ENCODE data around the gene CACNA1B.
"Not testable (repeated sequence)": the region's sequence is repeated elsewhere in the genome, so short reads cannot be mapped to it uniquely, and the experiment has no call there.

CACNA1B gene

GRCh38 chr9:138080979-138081378, 203.4 kb downstream of the CACNA1B start:
- no peaks in the 10 kb centered on the region for H3K27me3 ChIP-seq (ENCODE audit: control insufficient read depth, insufficient read depth, low read length)
- no peaks in the 10 kb centered on the region for H3K4me1 ChIP-seq (ENCODE audit: control insufficient read depth, insufficient read depth, low read length)
- H3K4me3 ChIP-seq (ENCODE audit: low read depth, low read length) = no peak overlapping the region
- H3K27ac ChIP-seq (ENCODE audit: low read depth, low read length) = no peak overlapping the region
- peaks cover 9% of the 10 kb centered on the region for H3K36me3 ChIP-seq (ENCODE audit: control insufficient read depth, insufficient read depth, low read length)
- peaks cover 32% of the 10 kb centered on the region for H3K9me3 ChIP-seq (ENCODE audit: control insufficient read depth, insufficient read depth, low read length)
- no peak overlapping the region for H3K9ac ChIP-seq (ENCODE audit: low read depth, low read length)

- H3K36me3 ChIP-seq (ENCODE audit: control insufficient read depth, insufficient read depth, low read length) = peaks cover 6% of the 10 kb centered on the region
- H3K4me1 ChIP-seq (ENCODE audit: control insufficient read depth, insufficient read depth, low read length) = no peaks in the 10 kb centered on the region
- peaks cover 39% of the 10 kb centered on the region for H3K9me3 ChIP-seq (ENCODE audit: control insufficient read depth, insufficient read depth, low read length)
- H3K27ac ChIP-seq (ENCODE audit: low read depth, low read length) = no peak overlapping the region
- no peaks in the 10 kb centered on the region for H3K27me3 ChIP-seq (ENCODE audit: control insufficient read depth, insufficient read depth, low read length)
- H3K9ac ChIP-seq (ENCODE audit: low read depth, low read length) = no peak overlapping the region
- no peak overlapping the region for H3K4me3 ChIP-seq (ENCODE audit: low read depth, low read length)
Measured at GRCh38 chr9:138082918-138083636, 205.5 kb downstream of the CACNA1B start.

DNA sequence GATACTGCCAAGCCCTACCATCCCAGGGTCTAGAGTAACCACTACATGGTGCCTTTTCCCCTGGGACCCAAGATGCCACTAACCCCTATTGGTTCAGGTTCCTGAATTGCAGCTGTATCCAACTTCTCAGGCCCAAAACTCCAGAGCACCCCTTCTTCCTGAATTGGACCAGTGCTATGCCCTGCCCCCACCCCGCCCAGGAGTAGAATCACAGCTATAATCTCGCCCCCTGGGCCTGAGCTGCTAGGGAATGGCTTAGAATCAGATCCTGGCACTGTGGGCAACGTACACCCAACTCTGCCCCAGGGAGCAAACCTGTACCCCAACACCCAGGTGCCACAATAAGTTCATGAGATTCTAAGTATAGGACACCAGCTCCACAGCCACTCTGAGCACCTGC, 206.3 kb downstream of the CACNA1B start:
- Histone ChIP-seq H3K4me3 (ENCODE audit: low read depth, low read length) (no peak overlapping the region), H3K9ac (ENCODE audit: low read depth, low read length) (no peak overlapping the region), H3K9me3 (ENCODE audit: control insufficient read depth, insufficient read depth, low read length) (peaks cover 42% of the 10 kb centered on the region)

GRCh38 chr9:138085568-138085967, 208.0 kb downstream of the CACNA1B start:
- Histone ChIP-seq H3K27me3 (ENCODE audit: control insufficient read depth, insufficient read depth, low read length) (no peaks in the 10 kb centered on the region), H3K9ac (ENCODE audit: low read depth, low read length) (no peak overlapping the region), H3K36me3 (ENCODE audit: control insufficient read depth, insufficient read depth, low read length) (peaks cover 4% of the 10 kb centered on the region; the same call in 1 of the 2 replicates), H3K4me3 (ENCODE audit: low read depth, low read length) (no peak overlapping the region), H3K27ac (ENCODE audit: low read depth, low read length) (no peak overlapping the region), H3K9me3 (ENCODE audit: control insufficient read depth, insufficient read depth, low read length) (peaks cover 52% of the 10 kb centered on the region), H3K4me1 (ENCODE audit: control insufficient read depth, insufficient read depth, low read length) (no peaks in the 10 kb centered on the region)

More for the DNA sequence above, 206.3 kb downstream of the CACNA1B start:
- no peaks in the 10 kb centered on the region for H3K27me3 ChIP-seq (ENCODE audit: control insufficient read depth, insufficient read depth, low read length)
- peaks cover 4% of the 10 kb centered on the region; the same call in 1 of the 2 replicates for H3K36me3 ChIP-seq (ENCODE audit: control insufficient read depth, insufficient read depth, low read length)
- H3K27ac ChIP-seq (ENCODE audit: low read depth, low read length) = no peak overlapping the region
- H3K4me1 ChIP-seq (ENCODE audit: control insufficient read depth, insufficient read depth, low read length) = no peaks in the 10 kb centered on the region

DNA sequence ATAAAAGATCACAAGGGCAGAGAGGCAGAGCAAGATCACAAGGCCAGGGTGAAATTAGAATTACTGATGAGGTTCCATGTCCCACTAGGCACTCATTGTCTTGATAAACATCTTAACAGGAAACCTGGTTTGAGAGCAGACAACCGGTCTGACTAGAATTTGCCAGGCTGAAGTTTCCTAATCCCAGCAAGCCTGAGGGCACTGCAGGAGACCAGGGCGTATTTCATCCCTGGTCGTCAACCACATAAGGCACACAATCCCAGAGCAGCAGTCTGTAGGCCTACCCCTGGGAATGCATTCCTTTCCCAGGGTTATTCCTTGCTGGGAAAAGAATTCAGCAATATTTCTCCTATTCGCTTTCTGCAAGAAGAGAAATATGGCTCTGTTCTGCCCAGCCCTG, 214.5 kb downstream of the CACNA1B start:
- not testable (repeated sequence) for H3K4me1 ChIP-seq (ENCODE audit: control insufficient read depth, insufficient read depth, low read length); H3K27me3 ChIP-seq (ENCODE audit: control insufficient read depth, insufficient read depth, low read length); H3K36me3 ChIP-seq (ENCODE audit: control insufficient read depth, insufficient read depth, low read length); H3K4me3 ChIP-seq (ENCODE audit: low read depth, low read length); H3K9ac ChIP-seq (ENCODE audit: low read depth, low read length); H3K27ac ChIP-seq (ENCODE audit: low read depth, low read length)
- peaks cover 54% of the 10 kb centered on the region for H3K9me3 ChIP-seq (ENCODE audit: control insufficient read depth, insufficient read depth, low read length)

- Histone ChIP-seq H3K4me3 (ENCODE audit: low read depth, low read length) (no peak overlapping the region), H3K9ac (ENCODE audit: low read depth, low read length) (no peak overlapping the region), H3K27ac (ENCODE audit: low read depth, low read length) (no peak overlapping the region), H3K4me1 (ENCODE audit: control insufficient read depth, insufficient read depth, low read length) (no peaks in the 10 kb centered on the region), H3K27me3 (ENCODE audit: control insufficient read depth, insufficient read depth, low read length) (no peaks in the 10 kb centered on the region), H3K9me3 (ENCODE audit: control insufficient read depth, insufficient read depth, low read length) (peaks cover 47% of the 10 kb centered on the region), H3K36me3 (ENCODE audit: control insufficient read depth, insufficient read depth, low read length) (no peaks in the 10 kb centered on the region)
Measured at GRCh38 chr9:138094028-138094427, 216.4 kb downstream of the CACNA1B start.

- Histone ChIP-seq H3K9me3 (ENCODE audit: control insufficient read depth, insufficient read depth, low read length) (peaks cover 31% of the 10 kb centered on the region; the same call in 1 of the 2 replicates), H3K9ac (ENCODE audit: low read depth, low read length) (no peak overlapping the region), H3K27ac (ENCODE audit: low read depth, low read length) (no peak overlapping the region), H3K36me3 (ENCODE audit: control insufficient read depth, insufficient read depth, low read length) (no peaks in the 10 kb centered on the region), H3K4me3 (ENCODE audit: low read depth, low read length) (no peak overlapping the region), H3K4me1 (ENCODE audit: control insufficient read depth, insufficient read depth, low read length) (no peaks in the 10 kb centered on the region), H3K27me3 (ENCODE audit: control insufficient read depth, insufficient read depth, low read length) (no peaks in the 10 kb centered on the region)
Measured at GRCh38 chr9:138095813-138096518, 218.4 kb downstream of the CACNA1B start.

DNA sequence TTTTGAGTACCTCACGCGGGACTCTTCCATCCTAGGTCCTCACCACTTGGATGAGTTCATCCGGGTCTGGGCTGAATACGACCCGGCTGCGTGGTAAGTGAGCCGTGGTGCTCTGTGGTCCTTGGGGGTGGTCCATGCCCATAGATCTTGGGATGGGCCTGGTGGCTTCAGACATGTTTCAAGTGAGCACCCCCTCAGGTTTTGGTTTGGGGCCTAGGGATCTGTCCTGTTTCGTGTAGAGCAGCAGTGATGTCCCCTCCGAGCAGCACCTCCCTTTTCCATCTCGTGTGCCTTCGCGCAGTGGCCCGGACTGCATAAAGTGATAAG, 218.9 kb downstream of the CACNA1B start:
- no peak overlapping the region for H3K9ac ChIP-seq (ENCODE audit: low read depth, low read length)
- H3K9me3 ChIP-seq (ENCODE audit: control insufficient read depth, insufficient read depth, low read length) = peaks cover 26% of the 10 kb centered on the region; the same call in 1 of the 2 replicates
- H3K4me3 ChIP-seq (ENCODE audit: low read depth, low read length) = no peak overlapping the region
- no peaks in the 10 kb centered on the region for H3K27me3 ChIP-seq (ENCODE audit: control insufficient read depth, insufficient read depth, low read length)
- H3K27ac ChIP-seq (ENCODE audit: low read depth, low read length) = no peak overlapping the region
- H3K4me1 ChIP-seq (ENCODE audit: control insufficient read depth, insufficient read depth, low read length) = no peaks in the 10 kb centered on the region
- H3K36me3 ChIP-seq (ENCODE audit: control insufficient read depth, insufficient read depth, low read length) = no peaks in the 10 kb centered on the region

DNA sequence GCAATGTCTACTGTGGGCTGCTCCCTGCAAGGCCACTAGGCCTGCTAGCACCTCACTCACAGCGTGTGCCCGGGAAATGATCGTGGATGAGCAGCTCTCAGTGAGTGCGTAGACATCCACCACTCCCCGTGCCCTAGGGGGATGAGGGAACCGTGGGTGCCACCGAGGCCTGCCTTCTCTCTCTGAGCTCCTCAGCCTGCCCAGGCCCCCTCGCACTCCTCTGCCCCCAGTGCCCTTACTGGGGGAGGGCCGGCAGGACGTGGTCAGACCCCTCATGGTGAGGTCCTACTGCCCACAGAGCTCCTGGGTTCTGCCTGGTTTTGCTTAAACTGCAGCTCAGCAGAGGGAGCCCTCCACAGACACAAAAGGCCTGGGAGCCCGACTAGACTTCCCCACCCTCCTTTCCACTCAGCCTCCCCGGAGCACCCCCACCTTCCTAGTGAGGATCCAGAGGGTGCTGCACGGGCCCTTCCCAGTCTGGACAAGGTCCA, 220.0 kb downstream of the CACNA1B start:
- H3K27ac ChIP-seq (ENCODE audit: low read depth, low read length) = no peak overlapping the region
- no peaks in the 10 kb centered on the region for H3K4me1 ChIP-seq (ENCODE audit: control insufficient read depth, insufficient read depth, low read length)
- H3K9ac ChIP-seq (ENCODE audit: low read depth, low read length) = no peak overlapping the region
- H3K27me3 ChIP-seq (ENCODE audit: control insufficient read depth, insufficient read depth, low read length) = no peaks in the 10 kb centered on the region
- peaks cover 20% of the 10 kb centered on the region; the same call in 1 of the 2 replicates for H3K9me3 ChIP-seq (ENCODE audit: control insufficient read depth, insufficient read depth, low read length)
- H3K36me3 ChIP-seq (ENCODE audit: control insufficient read depth, insufficient read depth, low read length) = no peaks in the 10 kb centered on the region
- no peak overlapping the region for H3K4me3 ChIP-seq (ENCODE audit: low read depth, low read length)

GRCh38 chr9:138098116-138098907, 220.7 kb downstream of the CACNA1B start:
- H3K36me3 ChIP-seq (ENCODE audit: control insufficient read depth, insufficient read depth, low read length) = no peaks in the 10 kb centered on the region
- H3K27ac ChIP-seq (ENCODE audit: low read depth, low read length) = no peak overlapping the region
- peaks cover 15% of the 10 kb centered on the region; the same call in 1 of the 2 replicates for H3K9me3 ChIP-seq (ENCODE audit: control insufficient read depth, insufficient read depth, low read length)
- H3K27me3 ChIP-seq (ENCODE audit: control insufficient read depth, insufficient read depth, low read length) = no peaks in the 10 kb centered on the region
- no peak overlapping the region for H3K9ac ChIP-seq (ENCODE audit: low read depth, low read length)
- no peaks in the 10 kb centered on the region for H3K4me1 ChIP-seq (ENCODE audit: control insufficient read depth, insufficient read depth, low read length)
- no peak overlapping the region for H3K4me3 ChIP-seq (ENCODE audit: low read depth, low read length)
